ENCODE measurements around the gene GPD1L. TPM values are rescaled to one million over a fixed set of nuclear protein-coding genes. Genes with fewer than 3 reads are reported as not detected.
"Not testable (repeated sequence)": the region's sequence is repeated elsewhere in the genome, so short reads cannot be mapped to it uniquely, and the experiment has no call there.

The GPD1L gene
- total RNA-seq, 1 donor from 2014 or later = 16.6 TPM

DNA sequence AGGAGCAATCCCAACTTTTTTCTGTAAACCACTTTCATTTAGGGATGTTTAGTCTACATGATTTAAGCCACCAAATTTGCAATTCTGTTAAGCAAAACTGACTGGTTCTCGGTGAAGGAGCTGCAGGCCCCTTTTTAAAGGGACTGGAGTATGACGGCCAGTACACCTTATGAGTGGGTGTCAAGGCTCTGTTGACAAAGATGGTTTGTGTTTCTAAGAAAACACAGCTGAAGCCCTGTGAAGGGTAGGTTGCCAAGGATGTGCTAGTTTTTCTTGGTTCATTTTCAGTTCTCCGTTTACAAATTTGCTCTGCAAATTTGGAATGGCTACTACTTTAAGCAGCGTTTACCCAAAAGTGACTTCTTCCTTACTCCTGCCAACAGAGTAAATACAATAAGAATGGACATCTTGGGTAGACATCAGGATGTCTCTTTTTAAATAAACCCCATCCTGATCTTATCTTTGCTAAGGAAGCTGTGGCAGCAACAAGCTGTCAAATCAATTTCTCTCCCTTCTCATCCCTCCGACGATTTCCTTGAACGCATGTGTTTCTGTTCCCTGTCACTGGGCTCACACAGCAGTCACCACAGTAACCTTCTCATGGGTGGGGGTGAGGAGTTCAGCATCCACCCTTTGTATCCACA is 73.8 kb downstream of the GPD1L start:
- Mint-ChIP-seq H3K27me3 (ENCODE audit: insufficient read depth) (peaks cover 14% of the 10 kb centered on the region), H3K4me3 (no peak overlapping the region), H3K4me1 (ENCODE audit: low read depth) (peaks cover 12% of the 10 kb centered on the region), H3K27ac (no peak overlapping the region), H3K9me3 (no peaks in the 10 kb centered on the region), H3K36me3 (ENCODE audit: low read depth) (no peaks in the 10 kb centered on the region)
- no peak for DNase-seq (ENCODE audit: low spot score)
- intact Hi-C loops (cut with micrococcal nuclease) = no loop called here

DNA sequence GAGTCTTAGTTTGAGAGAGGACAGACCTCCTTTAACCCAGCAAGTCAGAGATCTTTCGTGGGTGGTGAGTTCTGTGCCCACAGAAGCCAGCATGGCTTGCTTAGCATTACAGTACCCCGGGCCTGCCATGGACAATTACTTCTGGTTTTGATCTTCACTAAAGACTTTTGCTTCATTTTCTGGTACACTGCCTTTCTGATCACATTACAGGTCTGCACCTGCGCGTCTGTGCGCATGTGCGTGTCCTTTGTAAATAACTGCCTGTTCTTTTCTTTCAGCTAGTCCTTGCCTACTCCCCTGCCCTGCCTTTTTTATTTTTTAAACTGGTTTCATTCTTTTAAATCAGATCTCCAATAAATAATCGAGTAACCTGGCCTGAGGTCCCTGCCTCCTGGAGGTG is 74.9 kb downstream of the GPD1L start:
- no peaks in the 10 kb centered on the region for H3K36me3 Mint-ChIP-seq (ENCODE audit: low read depth)
- peaks cover 15% of the 10 kb centered on the region for H3K27me3 Mint-ChIP-seq (ENCODE audit: insufficient read depth)
- no peak overlapping the region for H3K4me3 Mint-ChIP-seq
- peaks cover 12% of the 10 kb centered on the region for H3K4me1 Mint-ChIP-seq (ENCODE audit: low read depth)
- intact Hi-C loops (cut with micrococcal nuclease) = no loop called here
- no peak overlapping the region for H3K27ac Mint-ChIP-seq
- no peaks in the 10 kb centered on the region for H3K9me3 Mint-ChIP-seq
- no peak for DNase-seq (ENCODE audit: low spot score)

DNA sequence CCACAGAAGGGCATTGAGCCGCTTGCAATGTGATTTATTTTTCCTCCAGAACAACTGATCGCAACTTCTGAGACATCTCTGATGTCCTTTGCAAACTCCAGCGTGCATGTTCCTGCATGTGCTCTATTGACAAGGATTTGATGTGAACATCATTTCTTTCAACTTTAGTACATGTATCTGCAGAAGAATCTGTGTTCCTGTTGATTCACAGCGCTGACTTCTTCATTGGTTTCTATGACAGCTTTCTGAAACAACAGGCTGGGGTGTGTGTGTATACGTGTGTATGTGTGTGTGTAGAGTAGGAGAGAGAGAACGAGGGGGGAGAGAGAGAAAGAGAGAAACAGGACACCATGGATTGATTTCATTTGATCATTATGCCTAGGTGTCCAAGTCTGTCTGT is 75.4 kb downstream of the GPD1L start:
- DNase-seq (ENCODE audit: low spot score) = no peak
- H3K27me3 Mint-ChIP-seq (ENCODE audit: insufficient read depth) = peaks cover 15% of the 10 kb centered on the region
- no peak overlapping the region for H3K4me3 Mint-ChIP-seq
- H3K27ac Mint-ChIP-seq = no peak overlapping the region
- no peaks in the 10 kb centered on the region for H3K9me3 Mint-ChIP-seq
- peaks cover 12% of the 10 kb centered on the region for H3K4me1 Mint-ChIP-seq (ENCODE audit: low read depth)
- H3K36me3 Mint-ChIP-seq (ENCODE audit: low read depth) = no peaks in the 10 kb centered on the region
- intact Hi-C loops (cut with micrococcal nuclease) = no loop called here

DNA sequence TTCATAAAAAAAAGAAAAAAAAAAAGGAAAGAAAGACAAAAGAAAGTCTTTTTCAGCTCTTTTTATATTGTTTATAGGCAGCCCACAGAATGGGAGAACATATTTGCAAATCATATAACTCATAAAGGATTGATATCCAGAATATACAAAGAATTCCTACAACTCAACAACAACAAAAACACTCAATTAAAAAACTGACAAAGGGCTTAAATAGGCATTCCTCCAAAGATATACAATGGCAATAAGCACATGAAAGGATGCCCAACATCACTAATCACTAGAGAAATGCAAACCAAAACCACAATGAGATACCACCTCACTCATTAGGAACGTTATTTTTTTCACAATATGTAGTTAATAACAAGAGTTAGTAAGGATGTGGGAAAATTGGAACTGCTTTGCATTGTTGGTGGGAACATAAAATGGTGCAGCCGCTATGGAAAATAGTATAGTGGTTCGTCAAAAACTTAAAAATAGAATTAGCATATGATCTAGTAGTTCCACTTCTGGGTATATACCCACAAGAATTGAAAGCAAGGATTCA is 77.8 kb downstream of the GPD1L start:
- DNase-seq (ENCODE audit: low spot score) = no peak
- no peak overlapping the region for H3K27ac Mint-ChIP-seq
- H3K4me1 Mint-ChIP-seq (ENCODE audit: low read depth) = no peaks in the 10 kb centered on the region
- intact Hi-C loops (cut with micrococcal nuclease) = no loop called here
- peaks cover 20% of the 10 kb centered on the region for H3K27me3 Mint-ChIP-seq (ENCODE audit: insufficient read depth)
- H3K9me3 Mint-ChIP-seq = no peaks in the 10 kb centered on the region
- H3K4me3 Mint-ChIP-seq = no peak overlapping the region
- H3K36me3 Mint-ChIP-seq (ENCODE audit: low read depth) = no peaks in the 10 kb centered on the region

DNA sequence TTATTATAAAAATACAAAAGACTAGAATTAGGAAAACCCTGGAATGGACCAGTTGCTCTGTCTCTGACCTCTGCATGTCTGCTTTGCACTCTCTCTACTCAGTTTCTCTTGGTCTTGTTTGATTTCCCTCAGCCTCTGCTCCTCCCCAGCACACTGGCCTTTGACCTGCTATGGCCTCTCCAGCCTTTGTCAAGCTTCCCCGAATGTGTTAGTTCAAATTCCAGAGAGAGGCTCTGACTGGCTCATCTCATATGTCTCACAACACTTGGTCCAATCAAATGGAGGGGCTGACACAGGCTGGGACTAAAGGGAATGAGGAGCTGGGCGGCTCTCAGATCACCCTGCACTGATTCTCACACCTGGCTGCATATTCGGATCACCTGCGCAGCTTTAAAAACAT is 79.7 kb downstream of the GPD1L start:
- Mint-ChIP-seq H3K4me1 (ENCODE audit: low read depth) (no peaks in the 10 kb centered on the region), H3K27ac (no peak overlapping the region)
- intact Hi-C loops (cut with micrococcal nuclease) = no loop called here

DNA sequence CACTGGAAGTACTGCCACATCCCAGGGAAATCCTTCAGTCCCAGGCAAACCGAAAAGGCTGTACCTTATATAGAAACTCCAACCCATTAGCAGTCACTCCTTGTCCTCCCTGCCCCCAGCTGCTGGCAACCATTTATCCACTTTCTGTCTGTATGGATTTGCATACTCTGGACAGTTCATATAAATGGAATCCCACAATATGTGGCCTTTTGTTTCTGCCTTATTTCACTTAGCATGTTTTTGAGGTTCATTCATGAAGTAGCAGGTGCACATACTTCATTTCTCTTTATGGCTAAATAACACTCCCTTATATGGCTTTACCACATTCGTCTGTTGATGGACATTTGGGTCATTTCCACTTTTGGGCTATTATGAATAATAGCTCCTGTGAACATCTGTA is 80.5 kb downstream of the GPD1L start:
- no peaks in the 10 kb centered on the region for H3K4me1 Mint-ChIP-seq (ENCODE audit: low read depth)
- no peaks in the 10 kb centered on the region for H3K9me3 Mint-ChIP-seq
- no peaks in the 10 kb centered on the region for H3K36me3 Mint-ChIP-seq (ENCODE audit: low read depth)
- intact Hi-C loops (cut with micrococcal nuclease) = no loop called here
- H3K27ac Mint-ChIP-seq = no peak overlapping the region
- peaks cover 23% of the 10 kb centered on the region for H3K27me3 Mint-ChIP-seq (ENCODE audit: insufficient read depth)
- no peak for DNase-seq (ENCODE audit: low spot score)
- H3K4me3 Mint-ChIP-seq = no peak overlapping the region

More for the DNA sequence above, 79.7 kb downstream of the GPD1L start:
- H3K9me3 Mint-ChIP-seq = no peaks in the 10 kb centered on the region
- no peaks in the 10 kb centered on the region for H3K36me3 Mint-ChIP-seq (ENCODE audit: low read depth)
- DNase-seq (ENCODE audit: low spot score) = no peak
- H3K27me3 Mint-ChIP-seq (ENCODE audit: insufficient read depth) = peaks cover 23% of the 10 kb centered on the region
- H3K4me3 Mint-ChIP-seq = no peak overlapping the region

DNA sequence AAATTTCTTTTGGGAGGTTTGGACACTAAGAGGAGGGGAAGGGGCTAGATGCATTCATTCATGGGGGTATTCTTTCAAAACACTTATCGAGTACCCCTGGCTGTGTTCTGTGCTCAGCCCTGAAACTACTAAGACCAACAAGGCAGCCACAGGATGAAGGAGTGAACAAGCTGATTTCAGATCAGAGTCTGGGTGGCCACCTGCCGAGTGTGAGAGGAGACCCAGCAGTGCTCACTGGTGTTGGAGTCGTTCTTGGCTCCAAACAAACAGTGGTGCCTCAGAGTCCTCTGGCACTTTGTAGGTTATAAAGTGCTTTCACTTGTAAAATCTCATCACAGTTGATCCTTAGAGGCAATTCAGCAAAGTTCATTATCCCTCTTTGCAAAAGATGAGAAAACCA is 83.3 kb downstream of the GPD1L start:
- no peak overlapping the region for H3K27ac Mint-ChIP-seq
- H3K4me3 Mint-ChIP-seq = no peak overlapping the region

DNA sequence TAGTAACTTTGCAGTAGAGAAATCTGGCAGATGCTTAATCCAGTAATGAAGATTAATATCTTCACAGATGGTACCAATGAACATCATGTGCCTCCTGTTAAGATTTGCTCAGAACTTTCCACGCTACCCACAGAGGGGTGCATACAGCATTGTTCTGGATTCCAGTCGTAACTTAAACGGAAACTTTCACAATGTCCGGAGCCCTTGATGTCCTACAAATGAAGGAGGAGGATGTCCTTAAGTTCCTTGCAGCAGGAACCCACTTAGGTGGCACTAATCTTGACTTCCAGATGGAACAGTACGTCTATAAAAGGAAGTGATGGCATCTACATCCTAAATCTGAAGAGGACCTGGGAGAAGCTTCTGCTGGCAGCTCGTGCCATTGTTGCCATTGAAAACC is 84.1 kb downstream of the GPD1L start:
- H3K27me3 Mint-ChIP-seq (ENCODE audit: insufficient read depth) = peaks cover 11% of the 10 kb centered on the region
- H3K9me3 Mint-ChIP-seq; H3K4me1 Mint-ChIP-seq (ENCODE audit: low read depth); DNase-seq (ENCODE audit: low spot score); H3K4me3 Mint-ChIP-seq; intact Hi-C loops (cut with micrococcal nuclease); H3K27ac Mint-ChIP-seq; H3K36me3 Mint-ChIP-seq (ENCODE audit: low read depth): not testable (repeated sequence)

More for the DNA sequence above, 83.3 kb downstream of the GPD1L start:
- no peak for DNase-seq (ENCODE audit: low spot score)
- H3K36me3 Mint-ChIP-seq (ENCODE audit: low read depth) = no peaks in the 10 kb centered on the region
- no peaks in the 10 kb centered on the region for H3K9me3 Mint-ChIP-seq
- H3K27me3 Mint-ChIP-seq (ENCODE audit: insufficient read depth) = peaks cover 15% of the 10 kb centered on the region
- intact Hi-C loops (cut with micrococcal nuclease) = no loop called here
- H3K4me1 Mint-ChIP-seq (ENCODE audit: low read depth) = no peaks in the 10 kb centered on the region

DNA sequence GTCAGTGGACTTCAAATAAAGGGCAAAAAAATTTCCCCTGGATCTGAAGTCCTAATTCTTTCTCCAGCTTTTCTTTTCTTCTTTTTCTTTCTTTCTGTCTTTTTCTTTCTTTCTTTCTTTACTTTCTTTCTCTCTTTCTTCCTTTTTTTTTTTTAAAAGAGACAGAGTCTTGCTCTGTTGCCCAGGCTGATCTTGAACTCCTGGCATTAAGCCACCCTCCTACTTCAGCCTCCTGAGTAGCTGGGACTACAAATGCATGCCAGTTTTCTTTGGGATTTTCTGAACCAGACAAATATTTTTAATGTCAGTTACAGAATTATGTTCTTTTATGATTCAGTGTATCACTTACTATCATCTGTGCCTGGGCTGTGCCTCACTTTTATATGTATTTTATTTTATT is 86.7 kb downstream of the GPD1L start:
- intact Hi-C loops (cut with micrococcal nuclease) = no loop called here
- Mint-ChIP-seq H3K4me3 (no peak overlapping the region), H3K27me3 (ENCODE audit: insufficient read depth) (peaks cover 14% of the 10 kb centered on the region), H3K36me3 (ENCODE audit: low read depth) (no peaks in the 10 kb centered on the region), H3K4me1 (ENCODE audit: low read depth) (no peaks in the 10 kb centered on the region), H3K27ac (no peak overlapping the region), H3K9me3 (no peaks in the 10 kb centered on the region)
- no peak for DNase-seq (ENCODE audit: low spot score)

DNA sequence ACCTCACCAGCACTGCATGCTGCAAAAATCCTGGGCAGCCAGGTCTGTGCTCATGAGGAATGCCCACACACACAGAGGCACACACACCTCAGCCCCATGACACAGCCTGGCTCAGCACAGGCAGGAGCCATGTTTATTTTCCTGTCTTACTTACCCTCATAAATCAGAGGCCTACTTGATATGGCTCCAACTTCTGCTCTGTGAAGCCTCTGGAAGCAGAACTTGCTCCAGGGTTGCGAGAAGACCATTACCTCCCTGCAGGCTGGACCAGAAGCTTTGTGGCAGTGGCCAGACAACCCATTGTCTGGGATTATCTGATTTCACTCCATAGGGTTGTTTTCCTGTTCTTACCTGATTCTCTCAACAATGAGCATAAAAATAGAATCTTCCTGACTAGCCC is 88.2 kb downstream of the GPD1L start:
- H3K4me1 Mint-ChIP-seq (ENCODE audit: low read depth) = no peaks in the 10 kb centered on the region
- intact Hi-C loops (cut with micrococcal nuclease) = no loop called here
- no peak overlapping the region for H3K27ac Mint-ChIP-seq
- no peaks in the 10 kb centered on the region for H3K36me3 Mint-ChIP-seq (ENCODE audit: low read depth)
- no peak overlapping the region for H3K4me3 Mint-ChIP-seq
- no peak for DNase-seq (ENCODE audit: low spot score)
- H3K9me3 Mint-ChIP-seq = no peaks in the 10 kb centered on the region
- H3K27me3 Mint-ChIP-seq (ENCODE audit: insufficient read depth) = peaks cover 17% of the 10 kb centered on the region

DNA sequence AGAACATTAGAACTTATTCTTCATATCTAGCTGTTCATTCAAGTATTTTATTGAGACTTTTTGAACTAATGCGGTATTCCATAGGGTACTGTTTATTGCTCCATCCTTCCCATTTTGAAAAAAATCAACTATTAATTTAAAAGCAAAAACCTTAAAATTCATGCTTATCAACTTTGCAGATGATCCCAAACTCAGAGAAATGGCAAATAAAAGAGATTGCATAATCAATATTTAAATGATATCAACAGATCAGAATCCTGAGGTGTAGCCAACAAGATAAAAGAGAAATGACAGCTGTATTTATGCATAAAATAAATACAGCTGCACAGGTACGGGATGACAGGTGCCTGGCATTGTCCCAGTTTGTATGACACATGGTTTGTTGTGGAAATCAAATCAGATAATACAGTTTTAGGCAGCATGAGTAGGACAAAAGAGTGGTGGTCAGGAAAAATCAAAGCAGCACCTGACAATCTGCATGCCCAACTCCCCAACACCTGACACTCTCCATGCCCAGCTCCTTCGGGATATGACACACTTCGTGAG is 89.6 kb downstream of the GPD1L start:
- Mint-ChIP-seq H3K4me1 (ENCODE audit: low read depth) (no peaks in the 10 kb centered on the region), H3K9me3 (no peaks in the 10 kb centered on the region), H3K4me3 (no peak overlapping the region), H3K36me3 (ENCODE audit: low read depth) (no peaks in the 10 kb centered on the region), H3K27me3 (ENCODE audit: insufficient read depth) (peaks cover 21% of the 10 kb centered on the region), H3K27ac (no peak overlapping the region)
- no peak for DNase-seq (ENCODE audit: low spot score)
- intact Hi-C loops (cut with micrococcal nuclease) = no loop called here

DNA sequence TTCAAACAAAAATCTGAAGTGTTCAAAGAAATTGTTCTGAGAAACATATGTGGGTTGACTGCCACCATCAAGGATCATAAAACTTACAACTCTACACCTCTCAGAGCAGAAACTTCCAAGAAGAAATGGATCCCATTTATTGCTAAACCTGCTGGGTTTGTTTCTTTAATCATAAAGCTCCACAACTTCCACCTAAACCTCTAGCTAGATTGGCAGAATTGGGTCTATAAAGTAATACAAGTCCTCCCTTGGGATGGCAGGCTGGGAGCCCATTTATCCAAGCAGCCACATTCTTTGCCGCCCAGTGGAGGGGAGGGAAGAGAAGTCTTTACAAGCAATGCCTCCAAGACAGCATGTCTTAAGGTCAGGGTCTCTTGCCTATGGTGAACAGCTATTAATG is 91.6 kb downstream of the GPD1L start:
- Mint-ChIP-seq H3K4me1 (ENCODE audit: low read depth) (no peaks in the 10 kb centered on the region), H3K4me3 (no peak overlapping the region), H3K27me3 (ENCODE audit: insufficient read depth) (peaks cover 21% of the 10 kb centered on the region), H3K27ac (no peak overlapping the region), H3K36me3 (ENCODE audit: low read depth) (no peaks in the 10 kb centered on the region), H3K9me3 (no peaks in the 10 kb centered on the region)
- no peak for DNase-seq (ENCODE audit: low spot score)
- intact Hi-C loops (cut with micrococcal nuclease) = no loop called here

DNA sequence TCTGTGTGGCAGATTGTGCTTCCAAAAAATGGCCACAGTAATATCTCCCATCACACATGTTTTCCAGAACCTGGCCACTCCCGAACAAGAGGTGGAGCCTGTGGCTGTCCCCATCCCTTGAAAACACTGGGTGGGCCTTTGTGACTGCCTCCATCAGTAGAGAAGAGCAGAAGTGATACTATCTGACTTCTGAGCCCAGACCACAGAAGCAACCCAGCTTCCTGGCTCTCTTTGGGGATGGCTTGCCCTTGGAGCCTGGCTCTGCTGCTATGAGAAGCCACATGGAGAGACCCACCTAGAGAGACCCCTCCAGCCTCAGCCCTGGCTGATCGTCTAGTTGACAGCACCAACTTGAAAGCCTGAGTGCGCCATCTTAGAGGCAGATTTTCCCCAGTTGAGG is 92.3 kb downstream of the GPD1L start:
- H3K27ac Mint-ChIP-seq = no peak overlapping the region
- no peak overlapping the region for H3K4me3 Mint-ChIP-seq
- intact Hi-C loops (cut with micrococcal nuclease) = no loop called here
- H3K27me3 Mint-ChIP-seq (ENCODE audit: insufficient read depth) = peaks cover 18% of the 10 kb centered on the region
- no peak for DNase-seq (ENCODE audit: low spot score)
- no peaks in the 10 kb centered on the region for H3K36me3 Mint-ChIP-seq (ENCODE audit: low read depth)
- no peaks in the 10 kb centered on the region for H3K9me3 Mint-ChIP-seq
- H3K4me1 Mint-ChIP-seq (ENCODE audit: low read depth) = no peaks in the 10 kb centered on the region

DNA sequence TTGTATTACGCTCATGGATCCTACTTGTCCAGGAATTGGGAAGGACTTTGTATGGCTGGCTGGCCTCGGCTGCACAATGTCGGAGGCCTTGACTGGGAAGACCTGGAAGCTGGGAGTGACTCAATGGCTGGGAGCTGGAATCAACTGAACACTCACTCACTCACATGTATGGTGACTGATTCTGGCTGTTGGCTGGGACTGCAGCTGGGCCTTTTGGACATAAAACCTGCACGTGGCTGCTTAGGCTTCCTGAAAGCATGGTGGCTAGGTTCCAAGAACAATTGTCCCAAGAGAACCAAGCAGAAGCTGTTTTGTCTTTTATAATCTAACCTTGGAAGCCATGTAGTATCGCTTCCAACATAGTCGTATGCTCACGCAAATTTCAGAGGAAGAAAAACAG is 94.1 kb downstream of the GPD1L start:
- no peak overlapping the region for H3K4me3 Mint-ChIP-seq
- no peak for DNase-seq (ENCODE audit: low spot score)
- intact Hi-C loops (cut with micrococcal nuclease) = no loop called here
- H3K27ac Mint-ChIP-seq = no peak overlapping the region
- peaks cover 19% of the 10 kb centered on the region for H3K27me3 Mint-ChIP-seq (ENCODE audit: insufficient read depth)
- no peaks in the 10 kb centered on the region for H3K4me1 Mint-ChIP-seq (ENCODE audit: low read depth)
- H3K9me3 Mint-ChIP-seq = no peaks in the 10 kb centered on the region
- H3K36me3 Mint-ChIP-seq (ENCODE audit: low read depth) = no peaks in the 10 kb centered on the region

Measured in activated T-helper 1 cell treated with anti-CD3 and anti-CD28 coated beads, Interleukin-12 subunit alpha, Interleukin-12 subunit beta, Interleukin-2, Interleukin-4 antibody, amounts not matched to agents 30 ng/mL and 10 ng/mL and 1 ng/mL, durations not matched to agents 14 hours and 24 hours and 36 hours (primary cell).